Renal pelvis (tissue), 4 donors: ENCODE measurements around the gene COX5A. TPM values are rescaled to one million over a fixed set of nuclear protein-coding genes. Genes with fewer than 3 reads are reported as not detected.
"Not testable (repeated sequence)": the region's sequence is repeated elsewhere in the genome, so short reads cannot be mapped to it uniquely, and the experiment has no call there.

ENCODE experiments used
- DNase-seq: peaks from one replicate; pipeline ENCODE4 v3.0.0-alpha.2; 2013
- polyA plus RNA-seq, 3 donors: library from polyadenylated mRNA; unstranded; fragments of 120-200 nt; gene quantifications; one replicate each; pipeline ENCODE4 v1.2.1, GENCODE V29; 2013; ENCODE audit not compliant: insufficient read length in 3 of 3

Gene COX5A
- polyA plus RNA-seq, 3 donors: 181 to 230 (median 182) TPM

GRCh38 chr15:74904190-74904805, 33.6 kb downstream of the COX5A start:
- no peak for DNase-seq

DNA sequence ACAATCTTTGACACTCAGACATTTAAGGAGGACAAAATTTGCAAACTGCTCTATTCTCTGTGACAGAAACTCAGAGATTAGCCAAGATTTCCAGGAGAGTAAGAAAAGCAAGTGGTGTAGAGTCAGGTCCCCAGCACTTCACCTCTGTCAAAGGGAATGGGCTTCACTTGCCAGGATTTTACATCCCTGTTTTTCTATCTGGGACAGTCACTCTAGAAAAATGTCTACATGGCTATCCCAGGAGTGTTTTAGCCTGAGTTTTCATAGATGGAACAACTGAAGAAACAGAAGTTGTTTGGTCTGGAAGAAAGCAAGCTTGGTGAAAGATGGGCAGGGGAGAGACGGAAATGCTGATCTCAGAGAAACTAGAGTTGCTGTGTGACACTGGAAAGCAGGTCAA, 34.2 kb downstream of the COX5A start:
- DNase-seq: no peak

DNA sequence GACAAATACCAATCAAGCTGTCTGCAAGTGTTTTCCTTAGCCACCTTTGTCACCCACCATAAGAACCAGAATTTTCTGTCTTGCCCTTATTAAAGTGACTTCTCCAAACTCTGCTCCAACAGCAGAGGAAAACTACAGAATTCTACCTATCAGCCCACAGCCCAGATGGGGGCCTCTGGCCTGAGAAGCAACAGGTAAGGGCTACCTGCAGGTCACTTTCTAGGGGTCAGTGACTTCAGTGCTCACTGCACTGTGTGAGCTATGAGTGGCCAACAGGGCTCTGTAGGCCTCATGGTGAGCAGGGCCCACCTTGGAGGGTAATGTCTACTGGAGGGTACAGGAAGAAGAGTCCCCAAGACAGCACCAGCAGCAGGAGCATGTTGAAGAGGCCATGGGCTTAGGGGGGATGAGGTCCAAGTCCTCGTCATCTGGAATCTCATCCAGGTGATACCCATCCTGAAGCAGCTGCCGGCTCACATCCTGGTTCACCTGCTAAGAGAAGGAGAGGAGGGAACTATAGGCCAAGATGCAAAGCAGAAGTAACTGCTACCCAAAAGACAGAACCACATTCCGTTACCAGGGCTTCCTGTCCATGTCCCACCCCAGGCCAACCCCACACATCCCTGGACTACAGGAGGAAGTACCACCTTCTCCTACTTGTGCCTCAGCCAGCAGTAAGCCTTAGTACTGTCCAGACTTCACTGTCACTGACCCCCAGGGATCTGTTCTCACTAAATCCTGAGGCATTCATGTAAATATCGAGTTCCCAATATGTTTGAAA, 35.4 kb downstream of the COX5A start:
- no peak for DNase-seq

DNA sequence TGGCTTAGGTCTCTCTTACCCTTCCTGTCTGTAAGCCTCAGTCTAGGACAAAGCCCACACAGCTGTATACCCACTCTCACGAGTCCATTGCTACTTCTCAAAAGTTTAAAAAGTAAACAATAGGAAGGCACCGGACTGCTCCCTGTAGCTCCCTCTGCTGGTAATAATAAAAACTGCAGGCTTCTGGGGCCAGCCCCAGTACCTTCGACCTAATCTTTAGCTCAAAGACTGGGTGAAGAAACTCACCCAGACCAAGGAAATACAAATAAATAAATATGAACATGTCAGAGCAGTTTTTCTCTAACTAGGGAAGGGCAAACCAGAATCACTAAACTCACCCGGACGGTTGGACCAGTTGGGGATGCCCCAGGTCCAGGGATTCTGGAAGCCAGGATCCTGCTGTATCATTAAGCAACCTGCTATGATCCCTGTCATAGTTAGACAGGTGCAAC, 36.2 kb downstream of the COX5A start:
- DNase-seq: peak; percentile 35

- DNase-seq: no peak
These were observed 40.6 kb downstream of the COX5A start for GRCh38 chr15:74897300-74897701.

DNA sequence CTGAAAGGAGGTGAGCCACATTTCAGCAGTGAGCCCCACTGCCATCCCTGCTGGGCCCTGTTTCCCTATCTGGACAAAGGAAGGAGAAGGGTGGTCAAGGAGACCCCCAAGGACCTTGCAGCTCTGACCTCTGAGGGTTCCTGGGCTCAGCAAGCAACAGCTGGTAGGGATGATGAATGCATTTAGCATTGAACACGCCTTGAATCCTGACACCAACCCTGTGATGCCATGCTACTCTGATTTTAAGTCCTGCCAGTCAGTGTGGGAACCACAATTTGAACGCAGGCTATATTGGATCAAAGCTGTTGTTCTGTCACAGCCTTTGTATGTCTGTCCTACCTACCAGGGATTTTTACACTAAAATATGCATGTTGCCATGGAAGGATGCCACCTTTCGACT, 41.6 kb downstream of the COX5A start:
- no peak for DNase-seq

DNA sequence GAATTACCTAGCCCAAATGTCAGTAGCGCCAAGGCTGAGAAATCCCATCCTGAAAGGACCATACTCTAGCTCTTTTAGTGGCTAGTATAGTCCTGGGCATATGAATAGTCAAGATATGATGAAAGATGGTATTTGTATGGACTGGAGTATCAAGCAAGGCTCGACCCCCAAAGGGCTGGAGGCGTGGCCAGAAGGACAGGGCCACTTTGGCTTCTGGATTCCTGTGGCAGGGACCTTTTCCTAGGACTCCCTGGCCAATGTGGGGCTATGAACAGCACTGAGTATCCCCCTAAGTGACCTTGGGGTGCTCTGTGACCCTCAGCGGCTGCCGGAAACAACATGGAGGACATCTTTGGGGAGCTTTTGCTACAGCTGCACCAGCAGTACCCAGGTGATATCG, 42.0 kb downstream of the COX5A start:
- no peak for DNase-seq

DNA sequence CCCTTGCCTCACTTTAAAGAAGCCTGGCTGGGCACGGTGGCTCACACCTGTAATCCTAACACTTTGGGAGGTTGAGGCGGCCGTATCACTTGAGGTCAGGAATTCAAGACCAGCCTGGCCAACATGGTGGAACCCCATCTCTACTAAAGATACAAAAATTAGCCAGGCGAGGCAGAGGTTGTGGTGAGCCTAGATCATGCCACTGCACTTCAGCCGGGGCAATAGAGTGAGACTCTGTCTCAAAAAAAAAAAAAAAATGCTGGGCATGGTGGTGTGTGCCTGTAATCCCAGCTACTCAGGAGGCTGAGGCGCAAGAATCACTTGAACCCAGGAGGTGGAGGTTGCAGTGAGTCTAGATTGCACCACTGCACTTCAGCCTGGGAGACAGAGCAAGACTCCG, 43.5 kb downstream of the COX5A start:
- DNase-seq: not testable (repeated sequence)

- DNase-seq: no peak
These were observed 44.2 kb downstream of the COX5A start for GRCh38 chr15:74893627-74894026.

- no peak for DNase-seq
These were observed 44.9 kb downstream of the COX5A start for GRCh38 chr15:74892931-74893330.

DNA sequence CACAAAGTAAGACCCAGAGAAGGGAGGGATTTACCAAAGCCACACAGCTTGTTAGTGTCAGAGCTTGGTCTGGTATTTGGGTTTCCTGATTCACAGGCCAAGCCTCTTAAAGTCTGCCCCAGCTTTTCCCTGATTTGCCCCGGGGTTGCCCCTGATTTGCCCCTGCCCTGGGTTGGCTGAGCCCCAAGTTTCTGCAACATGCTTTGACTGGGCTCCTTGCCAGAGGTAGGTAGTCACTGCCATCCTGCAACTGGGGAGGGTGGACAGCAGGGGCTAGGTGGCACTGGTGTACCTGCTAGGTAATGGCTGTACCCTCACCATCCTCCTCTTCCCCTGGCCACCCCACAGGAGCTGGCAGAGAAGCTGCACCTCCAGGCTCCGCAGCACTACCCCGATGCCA, 45.6 kb downstream of the COX5A start:
- no peak for DNase-seq

- DNase-seq: no peak
These were observed 46.4 kb downstream of the COX5A start for GRCh38 chr15:74891469-74891868.

DNA sequence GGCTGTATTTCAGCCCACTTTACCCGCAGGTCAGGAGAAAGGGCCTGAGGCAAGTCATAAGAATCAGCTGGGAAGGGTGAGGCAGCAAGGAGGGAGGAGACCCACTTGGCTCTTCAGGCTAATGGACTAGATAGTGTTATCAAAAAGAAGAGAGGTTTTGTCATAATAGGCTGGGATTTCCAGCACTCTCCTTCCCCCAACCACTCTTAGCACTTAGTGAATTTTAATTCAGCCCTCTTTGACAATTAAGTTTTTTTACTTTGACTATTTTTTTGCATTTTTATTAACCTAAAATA, 47.3 kb downstream of the COX5A start:
- no peak for DNase-seq

- DNase-seq: peak; percentile 85
These were observed 47.8 kb downstream of the COX5A start, which contains the start of gene MPI for GRCh38 chr15:74889883-74890664. TSS of gene MPI (plus strand) at chr15:74890042. CDS start at chr15:74890074, 32 bp downstream.

DNA sequence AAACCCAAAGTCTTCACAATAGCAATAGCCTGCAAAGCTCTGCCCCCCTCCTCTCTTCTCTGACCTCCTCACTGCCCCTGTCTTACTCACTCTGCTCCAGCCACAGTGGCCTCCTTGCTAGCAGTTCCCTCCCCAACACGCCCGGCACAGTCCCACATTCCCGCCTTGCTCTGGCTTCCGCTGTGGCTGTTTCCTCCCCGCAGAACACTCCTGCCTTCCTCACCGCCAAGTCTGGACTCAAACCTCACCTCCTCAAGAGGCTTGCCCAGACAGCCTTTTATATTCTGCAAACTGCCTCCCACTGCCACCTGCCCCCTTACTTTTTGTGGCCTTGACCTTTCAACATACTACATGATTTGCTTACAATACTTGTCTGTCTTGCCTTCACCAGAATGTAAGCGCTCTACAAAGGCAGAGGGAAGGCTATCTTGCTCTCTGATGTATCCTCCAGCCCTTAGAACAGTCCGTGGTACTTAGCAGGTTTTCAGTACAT, 48.4 kb downstream of the COX5A start:
- no peak for DNase-seq

- no peak for DNase-seq
These were observed 49.2 kb downstream of the COX5A start for GRCh38 chr15:74888716-74889115.

- DNase-seq: not testable (repeated sequence)
These were observed 50.2 kb downstream of the COX5A start for GRCh38 chr15:74887537-74888193.

DNA sequence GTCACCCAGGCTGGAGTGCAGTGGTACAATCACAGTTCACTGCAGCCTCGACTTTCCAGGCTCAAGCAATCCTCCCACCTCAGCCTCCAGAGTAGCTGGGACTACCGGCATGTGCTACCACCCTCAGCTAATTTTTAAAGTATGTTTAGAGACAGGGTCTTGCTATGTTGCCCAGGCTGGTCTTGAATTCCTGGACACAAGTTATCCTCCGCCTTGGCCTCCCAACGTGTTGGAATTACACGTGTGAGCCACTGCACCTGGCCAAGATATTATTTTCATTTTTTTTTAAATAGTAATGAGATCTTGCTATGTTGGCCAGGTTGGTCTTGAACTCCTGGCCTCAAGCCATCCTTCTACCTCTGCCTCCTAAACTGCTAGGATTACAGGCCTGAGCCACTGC, 52.4 kb downstream of the COX5A start:
- no peak for DNase-seq

GRCh38 chr15:74884428-74885223, 53.2 kb downstream of the COX5A start:
- no peak for DNase-seq

- no peak for DNase-seq
These were observed 55.3 kb downstream of the COX5A start for GRCh38 chr15:74882528-74882927.

DNA sequence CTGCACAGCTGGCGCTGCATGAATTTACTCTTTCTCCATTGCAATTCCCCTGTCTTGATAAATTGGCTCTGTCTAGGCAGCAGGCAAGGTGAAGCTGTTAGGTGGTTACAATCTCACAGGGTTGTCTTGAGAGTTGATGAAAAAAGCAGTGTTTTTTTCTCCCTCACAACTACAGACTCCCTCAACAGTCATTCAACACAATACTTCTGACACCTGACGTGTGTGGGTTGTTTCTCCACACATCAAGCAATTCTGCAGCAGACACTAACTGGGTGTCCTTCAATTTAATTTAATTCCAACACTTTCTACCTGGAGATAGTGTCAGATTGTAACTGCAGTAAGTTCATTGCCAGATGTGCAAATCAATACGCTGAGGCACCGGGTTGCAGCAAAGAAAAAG, 59.6 kb downstream of the COX5A start:
- DNase-seq: no peak
